ENCODE data around the gene FSD1L. TPM values are rescaled to one million over a fixed set of nuclear protein-coding genes. Genes with fewer than 3 reads are reported as not detected.

Gene FSD1L
- total RNA-seq, 1 donor from 2014 or later = 4.4 TPM

DNA sequence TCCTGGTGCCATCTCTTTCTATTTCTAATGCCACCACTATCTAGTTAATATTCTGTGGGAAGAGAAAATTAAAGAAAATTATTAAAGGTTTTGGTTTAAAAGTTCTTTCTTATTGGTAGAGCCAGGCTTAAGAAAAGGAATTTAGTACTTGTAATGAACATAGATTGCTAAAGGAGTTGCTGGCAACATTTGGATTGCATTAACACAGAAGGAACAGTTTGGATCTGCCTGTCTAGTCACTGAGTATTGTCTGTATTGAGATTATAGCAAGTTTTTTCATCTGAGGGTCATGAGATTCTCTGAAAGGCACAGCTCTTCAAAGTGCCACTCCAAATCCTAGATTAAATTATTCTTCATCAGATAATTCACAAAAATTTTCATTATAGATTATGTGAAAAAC is 32.0 kb downstream of the FSD1L start:
- Mint-ChIP-seq H3K4me3 (no peak overlapping the region), H3K36me3 (ENCODE audit: low read depth) (no peaks in the 10 kb centered on the region), H3K9me3 (no peaks in the 10 kb centered on the region), H3K27me3 (no peaks in the 10 kb centered on the region), H3K27ac (no peak overlapping the region), H3K4me1 (peaks cover 5% of the 10 kb centered on the region)
- intact Hi-C loops (cut with micrococcal nuclease) = no loop called here
- DNase-seq = no peak

DNA sequence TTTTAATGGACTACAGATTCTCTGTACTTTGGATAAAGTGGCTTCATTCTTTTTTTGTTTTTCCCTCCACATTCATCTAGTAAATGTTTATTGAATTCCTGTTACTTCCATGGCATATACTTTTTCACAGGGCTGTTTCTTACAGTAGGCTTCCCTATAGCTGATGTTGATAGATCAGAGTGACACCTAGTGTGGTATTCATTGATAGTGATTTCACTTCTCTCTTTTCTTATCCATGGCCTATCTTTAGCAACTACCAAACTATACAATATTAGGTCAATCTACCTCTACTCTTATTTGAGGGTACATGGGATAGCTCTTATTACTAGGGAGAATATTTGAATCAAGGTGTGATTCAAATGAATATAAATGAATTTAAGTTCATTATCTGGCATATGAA is 35.8 kb downstream of the FSD1L start:
- intact Hi-C loops (cut with micrococcal nuclease) = no loop called here
- Mint-ChIP-seq H3K27me3 (no peaks in the 10 kb centered on the region), H3K9me3 (no peaks in the 10 kb centered on the region), H3K4me1 (no peaks in the 10 kb centered on the region), H3K4me3 (no peak overlapping the region), H3K36me3 (ENCODE audit: low read depth) (no peaks in the 10 kb centered on the region), H3K27ac (no peak overlapping the region)
- DNase-seq = no peak

DNA sequence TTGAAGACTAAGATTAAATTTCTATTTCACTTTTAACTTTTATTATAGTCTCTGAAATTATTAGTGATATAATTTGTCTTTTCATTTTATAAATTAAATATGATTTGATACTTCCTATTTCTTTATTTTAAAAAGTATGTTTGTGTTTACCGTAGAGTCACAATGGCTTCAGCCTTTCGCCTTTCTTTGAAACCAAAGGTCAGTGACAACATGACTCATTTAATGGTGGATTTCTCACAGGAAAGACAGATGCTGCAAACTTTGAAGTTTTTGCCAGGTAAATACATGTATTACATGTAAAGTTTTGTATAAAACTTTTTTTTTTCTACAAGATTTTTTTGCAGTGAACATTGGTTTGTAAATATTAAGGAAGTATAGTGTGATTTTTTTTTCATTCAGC is 36.4 kb downstream of the FSD1L start:
- H3K9me3 Mint-ChIP-seq = no peaks in the 10 kb centered on the region
- no peaks in the 10 kb centered on the region for H3K4me1 Mint-ChIP-seq
- no peak for DNase-seq
- H3K36me3 Mint-ChIP-seq (ENCODE audit: low read depth) = no peaks in the 10 kb centered on the region
- no peak overlapping the region for H3K27ac Mint-ChIP-seq
- no peak overlapping the region for H3K4me3 Mint-ChIP-seq
- no peaks in the 10 kb centered on the region for H3K27me3 Mint-ChIP-seq
- intact Hi-C loops (cut with micrococcal nuclease) = no loop called here

- Mint-ChIP-seq H3K4me3 (no peak overlapping the region), H3K9me3 (no peaks in the 10 kb centered on the region), H3K27ac (no peak overlapping the region), H3K4me1 (no peaks in the 10 kb centered on the region), H3K27me3 (no peaks in the 10 kb centered on the region), H3K36me3 (ENCODE audit: low read depth) (no peaks in the 10 kb centered on the region)
- intact Hi-C loops (cut with micrococcal nuclease) = no loop called here
- DNase-seq = no peak
Observed at GRCh38 chr9:105485131-105485530, 37.3 kb downstream of the FSD1L start.

DNA sequence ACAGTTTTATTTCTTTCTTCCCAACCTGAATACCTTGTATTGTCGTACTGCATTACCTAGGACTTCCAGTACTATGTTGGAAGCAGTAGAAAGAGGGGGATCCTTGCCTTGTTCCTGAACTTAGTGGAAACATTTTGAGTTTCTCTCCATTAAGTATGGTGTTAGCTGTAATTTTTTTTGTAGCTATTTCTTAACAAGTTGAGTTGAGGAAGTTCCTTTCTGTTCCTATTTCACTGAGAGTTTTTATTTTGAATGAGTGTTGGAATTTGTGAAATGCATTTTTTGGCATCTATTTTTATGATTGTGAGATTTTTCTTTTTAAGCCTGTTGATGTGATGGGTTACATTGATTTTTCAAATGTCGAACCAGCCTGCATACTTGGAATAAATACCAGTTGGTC is 49.0 kb downstream of the FSD1L start:
- Mint-ChIP-seq H3K27ac (no peak overlapping the region), H3K4me3 (no peak overlapping the region), H3K4me1 (no peaks in the 10 kb centered on the region), H3K27me3 (no peaks in the 10 kb centered on the region), H3K9me3 (peaks cover 4% of the 10 kb centered on the region), H3K36me3 (ENCODE audit: low read depth) (no peaks in the 10 kb centered on the region)
- intact Hi-C loops (cut with micrococcal nuclease) = no loop called here
- no peak for DNase-seq

GRCh38 chr9:105497704-105498103 is 49.9 kb downstream of the FSD1L start:
- H3K36me3 Mint-ChIP-seq (ENCODE audit: low read depth) = no peaks in the 10 kb centered on the region
- intact Hi-C loops (cut with micrococcal nuclease) = no loop called here
- peaks cover under 1% of the 10 kb centered on the region for H3K9me3 Mint-ChIP-seq
- no peak for DNase-seq
- H3K4me3 Mint-ChIP-seq = no peak overlapping the region
- no peaks in the 10 kb centered on the region for H3K27me3 Mint-ChIP-seq
- H3K27ac Mint-ChIP-seq = no peak overlapping the region
- no peaks in the 10 kb centered on the region for H3K4me1 Mint-ChIP-seq

DNA sequence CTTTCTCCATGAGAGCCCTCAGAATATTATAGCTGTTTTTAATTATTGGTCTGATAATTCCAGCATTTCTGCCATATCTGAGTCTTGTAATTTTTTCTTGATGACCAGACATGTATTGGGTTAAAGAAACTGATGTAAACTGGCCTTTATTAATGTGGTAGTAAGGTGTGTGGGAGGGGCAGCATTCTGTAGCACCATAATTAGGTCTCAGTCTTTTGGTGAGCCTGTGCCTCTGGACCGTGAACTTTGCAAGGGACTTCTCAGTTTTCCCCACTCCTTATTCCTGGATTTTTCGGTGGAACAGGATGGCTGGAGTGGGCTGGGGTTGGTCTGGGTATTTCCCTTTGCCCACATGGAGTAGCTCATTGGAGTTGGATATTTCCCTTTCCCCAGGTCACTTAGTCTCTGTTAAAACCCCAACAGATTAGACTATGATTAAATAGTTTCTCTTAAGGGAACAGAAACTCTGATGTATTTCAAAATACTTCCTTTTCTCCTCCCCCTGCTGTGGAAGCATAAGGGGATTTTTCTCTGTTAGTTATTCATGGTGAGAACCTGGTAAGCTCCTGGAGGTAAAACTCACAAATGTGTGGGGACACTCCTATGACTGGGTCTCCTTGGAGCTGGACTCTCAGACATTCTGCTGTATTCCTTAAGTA is 52.4 kb downstream of the FSD1L start:
- Mint-ChIP-seq H3K9me3 (no peaks in the 10 kb centered on the region), H3K27ac (no peak overlapping the region), H3K27me3 (no peaks in the 10 kb centered on the region), H3K4me1 (peaks cover 3% of the 10 kb centered on the region), H3K36me3 (ENCODE audit: low read depth) (no peaks in the 10 kb centered on the region), H3K4me3 (no peak overlapping the region)
- intact Hi-C loops (cut with micrococcal nuclease) = no loop called here
- DNase-seq = no peak

- H3K4me3 Mint-ChIP-seq = no peak overlapping the region
Observed at GRCh38 chr9:105501414-105501813, 53.6 kb downstream of the FSD1L start.

DNA sequence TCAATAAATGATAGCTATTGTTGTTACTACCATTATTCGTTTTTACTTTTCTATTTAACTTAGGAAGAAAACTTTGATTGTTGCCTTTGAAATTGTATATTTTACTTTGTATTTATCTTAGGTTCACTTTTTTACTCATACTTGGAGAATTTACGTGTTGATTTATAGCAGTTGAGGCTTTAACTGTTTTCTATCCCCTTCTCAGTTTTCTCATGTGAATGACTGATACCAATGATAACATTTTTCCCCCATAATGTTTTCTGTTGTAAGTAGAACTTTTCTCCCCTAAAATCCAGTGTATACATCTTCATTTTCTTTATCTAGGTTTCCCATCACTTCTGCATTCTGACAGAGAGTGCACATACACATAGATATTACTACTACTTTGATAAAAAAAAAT is 54.4 kb downstream of the FSD1L start:
- intact Hi-C loops (cut with micrococcal nuclease) = no loop called here
- Mint-ChIP-seq H3K9me3 (no peaks in the 10 kb centered on the region), H3K4me1 (peaks cover 3% of the 10 kb centered on the region)

More at GRCh38 chr9:105501414-105501813, 53.6 kb downstream of the FSD1L start:
- Mint-ChIP-seq H3K27me3 (no peaks in the 10 kb centered on the region), H3K36me3 (ENCODE audit: low read depth) (no peaks in the 10 kb centered on the region), H3K27ac (no peak overlapping the region), H3K4me1 (peaks cover 3% of the 10 kb centered on the region), H3K9me3 (no peaks in the 10 kb centered on the region)
- DNase-seq = no peak
- intact Hi-C loops (cut with micrococcal nuclease) = no loop called here

GRCh38 chr9:105503881-105504280 is 56.0 kb downstream of the FSD1L start:
- no peaks in the 10 kb centered on the region for H3K36me3 Mint-ChIP-seq (ENCODE audit: low read depth)
- no peak for DNase-seq
- H3K4me3 Mint-ChIP-seq = no peak overlapping the region
- intact Hi-C loops (cut with micrococcal nuclease) = no loop called here
- no peaks in the 10 kb centered on the region for H3K9me3 Mint-ChIP-seq
- H3K4me1 Mint-ChIP-seq = peaks cover 3% of the 10 kb centered on the region
- no peak overlapping the region for H3K27ac Mint-ChIP-seq
- no peaks in the 10 kb centered on the region for H3K27me3 Mint-ChIP-seq

More for the DNA sequence above, 54.4 kb downstream of the FSD1L start:
- Mint-ChIP-seq H3K27me3 (no peaks in the 10 kb centered on the region), H3K36me3 (ENCODE audit: low read depth) (no peaks in the 10 kb centered on the region), H3K27ac (no peak overlapping the region), H3K4me3 (no peak overlapping the region)
- no peak for DNase-seq

DNA sequence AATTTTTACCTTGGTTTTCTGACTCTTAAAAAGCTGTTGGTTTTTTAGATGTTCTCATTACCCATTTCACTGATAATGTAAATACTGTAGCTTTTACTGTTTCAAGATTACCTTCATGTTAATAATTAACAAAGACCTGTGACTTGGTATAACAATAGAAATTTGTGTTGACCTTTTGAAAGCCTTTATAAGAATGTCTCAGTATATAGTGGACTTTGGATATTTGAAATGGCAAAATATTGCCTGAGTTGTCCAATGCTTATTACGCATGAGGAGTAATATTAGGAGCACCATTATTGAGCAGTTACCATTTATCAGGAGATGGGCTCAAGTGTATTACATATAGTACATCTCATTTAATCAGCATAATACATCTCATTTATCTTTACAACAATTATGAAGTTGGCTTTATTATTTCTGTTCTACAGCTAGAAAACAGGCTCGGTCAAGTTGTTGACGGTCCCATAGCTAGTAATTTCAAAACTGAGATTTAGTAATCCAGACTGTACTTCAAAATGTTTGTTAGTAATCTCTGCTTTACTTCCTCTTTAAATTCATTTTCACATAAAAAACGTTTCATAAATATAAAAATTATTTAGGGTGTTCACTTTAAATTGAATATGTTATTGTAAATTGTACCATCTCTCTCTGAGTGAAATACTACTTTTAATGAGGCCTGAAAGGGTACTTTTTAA is 59.4 kb downstream of the FSD1L start:
- no peak overlapping the region for H3K27ac Mint-ChIP-seq
- no peak overlapping the region for H3K4me3 Mint-ChIP-seq
- peaks cover 3% of the 10 kb centered on the region for H3K4me1 Mint-ChIP-seq
- intact Hi-C loops (cut with micrococcal nuclease) = no loop called here
- no peaks in the 10 kb centered on the region for H3K36me3 Mint-ChIP-seq (ENCODE audit: low read depth)
- no peaks in the 10 kb centered on the region for H3K27me3 Mint-ChIP-seq
- DNase-seq = no peak
- H3K9me3 Mint-ChIP-seq = no peaks in the 10 kb centered on the region

- Mint-ChIP-seq H3K4me1 (peaks cover 3% of the 10 kb centered on the region), H3K4me3 (no peak overlapping the region), H3K9me3 (no peaks in the 10 kb centered on the region), H3K36me3 (ENCODE audit: low read depth) (no peaks in the 10 kb centered on the region), H3K27ac (no peak overlapping the region), H3K27me3 (no peaks in the 10 kb centered on the region)
- no peak for DNase-seq
- intact Hi-C loops (cut with micrococcal nuclease) = no loop called here
Observed at GRCh38 chr9:105508530-105508929, 60.7 kb downstream of the FSD1L start.

GRCh38 chr9:105510024-105510423 is 62.2 kb downstream of the FSD1L start:
- Mint-ChIP-seq H3K4me1 (no peaks in the 10 kb centered on the region), H3K4me3 (no peak overlapping the region), H3K9me3 (no peaks in the 10 kb centered on the region), H3K36me3 (ENCODE audit: low read depth) (no peaks in the 10 kb centered on the region), H3K27me3 (no peaks in the 10 kb centered on the region), H3K27ac (no peak overlapping the region)
- DNase-seq = no peak
- intact Hi-C loops (cut with micrococcal nuclease) = no loop called here

DNA sequence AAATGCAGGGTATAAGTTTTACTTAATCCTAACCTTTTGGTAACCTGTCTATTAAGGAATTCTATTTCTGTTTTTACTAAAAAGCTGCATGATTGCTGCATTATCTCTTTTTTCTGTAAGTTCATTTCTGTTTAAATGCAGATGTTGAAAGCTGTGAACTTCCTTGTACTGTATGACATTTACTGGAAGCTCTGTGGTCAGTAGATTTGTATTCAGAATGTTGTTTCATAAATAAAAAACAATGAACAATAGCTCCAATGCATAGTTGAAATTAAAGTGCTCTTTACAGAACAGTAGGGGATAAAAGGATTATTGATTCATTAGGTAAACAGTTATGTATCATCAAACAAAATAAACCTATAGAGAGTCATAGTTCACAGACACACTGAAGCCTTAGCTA is 63.6 kb downstream of the FSD1L start:
- no peak for DNase-seq
- no peak overlapping the region for H3K27ac Mint-ChIP-seq

More for the DNA sequence above, 63.6 kb downstream of the FSD1L start:
- no peaks in the 10 kb centered on the region for H3K27me3 Mint-ChIP-seq
- no peaks in the 10 kb centered on the region for H3K36me3 Mint-ChIP-seq (ENCODE audit: low read depth)
- H3K9me3 Mint-ChIP-seq = no peaks in the 10 kb centered on the region
- H3K4me3 Mint-ChIP-seq = no peak overlapping the region
- H3K4me1 Mint-ChIP-seq = no peaks in the 10 kb centered on the region
- intact Hi-C loops (cut with micrococcal nuclease) = no loop called here
